ENCODE results near the gene PLA2G3.
A peak's percentile ranks its signal among the peaks of the same experiment; 100 is the strongest.

Gene PLA2G3

DNA sequence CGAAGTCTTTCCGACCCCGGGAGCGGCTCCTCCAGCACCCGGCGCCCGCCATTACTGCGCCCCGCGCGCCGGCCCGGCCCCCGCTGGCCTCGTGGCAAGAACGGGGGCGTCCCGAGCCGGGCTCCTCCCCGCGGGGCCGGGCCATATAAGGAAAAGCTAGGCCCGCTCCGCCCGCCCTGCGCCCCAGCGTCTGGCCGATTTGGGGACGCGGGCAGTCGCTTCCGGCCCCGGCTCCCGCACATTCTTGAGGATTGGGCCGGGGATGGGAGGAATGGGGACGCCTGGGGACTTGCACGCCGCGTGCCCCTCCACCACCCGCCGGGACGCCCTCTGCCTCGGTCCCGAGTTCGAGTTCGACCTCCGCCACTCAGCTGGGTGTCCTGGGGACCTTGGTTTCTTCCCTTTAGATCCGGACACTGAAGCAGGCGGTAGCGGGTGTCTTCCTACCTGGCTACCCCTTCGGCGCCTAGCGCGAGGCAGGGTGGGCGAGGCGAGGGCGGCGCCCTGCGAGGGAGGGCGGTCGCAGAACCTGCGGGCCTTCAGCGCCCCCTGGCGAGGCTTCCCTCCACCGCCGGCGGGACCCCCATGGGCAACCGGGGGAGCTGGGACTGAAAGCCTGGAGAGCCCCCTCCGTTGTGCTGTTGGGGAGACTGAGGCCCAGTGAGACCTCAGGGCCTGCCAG lies 55.4 kb downstream of the PLA2G3 start:
- Histone ChIP-seq H3K4me3 (peak overlapping the region; percentile 81), H3K36me3 (peaks cover 30% of the 10 kb centered on the region)

More for the DNA sequence above, 55.4 kb downstream of the PLA2G3 start:
- peaks cover 15% of the 10 kb centered on the region for H4K20me1 ChIP-seq
- peak overlapping the region; percentile 100 for H3K4me2 ChIP-seq
- H3K27ac ChIP-seq, result peak overlapping the region; percentile 97
- H3K4me1 ChIP-seq, result peaks cover 83% of the 10 kb centered on the region
- peak overlapping the region; percentile 88 for H3K9ac ChIP-seq
- TF ChIP-seq Cebpa-rat (IDR thresholded peaks at IDR 0.05), result no peak
- no peaks in the 10 kb centered on the region for H3K9me3 ChIP-seq
- H3K27me3 ChIP-seq, result no peaks in the 10 kb centered on the region
